OCI-LY3 (cell line): ENCODE data around the gene HDAC3.

Source experiments
- H2AFZ ChIP-seq: fragments of 200-600, 300-600 bp; shearing (Covaris generic); 2 replicates; pipeline ENCODE4 v1.6.0; 2014; ENCODE audit warnings: antibody characterized with exemption, low read depth, low read length
- H3K27ac ChIP-seq: fragments of 200-600, 300-600 bp; sonication (generic); 2 replicates; pipeline ENCODE4 v1.5.1; 2014; ENCODE audit warnings: mild to moderate bottlenecking, low read length, moderate library complexity, mixed read lengths
- H3K27me3 ChIP-seq: fragments of 200-600, 300-600 bp; sonication (generic); 2 replicates; pipeline ENCODE4 v1.6.1; 2014; ENCODE audit warnings: low read depth, low read length, mixed read lengths
- H3K36me3 ChIP-seq: fragments of 200-600, 300-600 bp; sonication (generic); replicated peaks from 2 replicates; pipeline ENCODE3; 2014; ENCODE audit warnings: low read depth, low read length, mixed read lengths
- H3K4me1 ChIP-seq: fragments of 300-600, 200-600 bp; sonication (generic); 2 replicates; pipeline ENCODE4 v1.6.1; 2014; ENCODE audit warnings: low read length, mixed read lengths
- H3K4me2 ChIP-seq: fragments of 200-600, 300-600 bp; sonication (generic); 2 replicates; pipeline ENCODE4 v1.6.1; 2014; ENCODE audit warnings: low read length, mixed read lengths
- H3K4me3 ChIP-seq: fragments of 300-600, 200-600 bp; sonication (generic); 2 replicates; pipeline ENCODE4 v1.5.1; 2014; ENCODE audit warnings: antibody characterized with exemption, mild to moderate bottlenecking, low read length, moderate library complexity
- H3K79me2 ChIP-seq: fragments of 300-600, 200-600 bp; shearing (Covaris generic); 2 replicates; pipeline ENCODE4 v1.6.1; 2014; ENCODE audit warnings: mild to moderate bottlenecking, low read length, mixed read lengths
- H3K9ac ChIP-seq: fragments of 300-600, 200-600 bp; shearing (Covaris generic); 2 replicates; pipeline ENCODE4 v1.6.0; 2014; ENCODE audit warnings: mild to moderate bottlenecking, low read length, moderate library complexity
- H3K9me3 ChIP-seq: fragments of 200-600, 300-600 bp; shearing (Covaris generic); 2 replicates; pipeline ENCODE4 v1.6.1; 2014; ENCODE audit warnings: low read length, mixed read lengths; ENCODE audit not compliant: insufficient read depth
- H4K20me1 ChIP-seq: fragments of 200-600, 300-600 bp; sonication (generic); 2 replicates; pipeline ENCODE4 v1.6.1; 2016; ENCODE audit warnings: low read length, mixed read lengths; ENCODE audit not compliant: insufficient read depth
- CTCF ChIP-seq: fragments of 200-600, 300-600 bp; sonication (generic); IDR thresholded peaks from 2 replicates; pipeline ENCODE4 v1.5.1; 2014; ENCODE audit warnings: antibody characterized with exemption, low read length, low read depth
- EZH2phosphoT487 ChIP-seq: fragments of 200-600 bp; shearing (Covaris generic); IDR thresholded peaks from 2 replicates; pipeline ENCODE4 v1.6.1; 2018; ENCODE audit warnings: antibody characterized with exemption, mixed run types, low read depth

HDAC3 gene

GRCh38 chr5:141636413-141637122 is at the start of gene HDAC3, which contains the start of gene RELL2:
TSS of gene HDAC3 (minus strand) at chr5:141636849. CDS start at chr5:141636790, 59 bp downstream.
TSS of gene RELL2 (plus strand) at chr5:141636997. CDS start at chr5:141638226, 1,229 bp downstream.
- Histone ChIP-seq H3K4me1 (peaks cover 54% of the 10 kb centered on the region), H3K9ac (peak within 1 kb of the TSS; percentile 98), H3K79me2 (peaks cover 62% of the 10 kb centered on the region), H3K9me3 (no peaks in the 10 kb centered on the region), H3K27me3 (no peaks in the 10 kb centered on the region), H3K27ac (peak within 1 kb of the TSS; percentile 98), H3K36me3 (peaks cover 17% of the 10 kb centered on the region), H2AFZ (peak within 1 kb of the TSS; percentile 39; the same call in 1 of the 2 replicates), H3K4me3 (peak within 1 kb of the TSS; percentile 95), H3K4me2 (peak within 1 kb of the TSS; percentile 95), H4K20me1 (peaks cover 23% of the 10 kb centered on the region)
- TF ChIP-seq CTCF (no peak), EZH2phosphoT487 (no peak)

- Histone ChIP-seq H3K79me2 (no peaks in the 10 kb centered on the region), H3K9me3 (no peaks in the 10 kb centered on the region), H3K27ac (no peak overlapping the region), H3K36me3 (no peaks in the 10 kb centered on the region), H4K20me1 (no peaks in the 10 kb centered on the region), H3K9ac (no peak overlapping the region), H3K4me2 (no peak overlapping the region), H2AFZ (no peak overlapping the region), H3K27me3 (peaks cover 4% of the 10 kb centered on the region), H3K4me3 (no peak overlapping the region), H3K4me1 (peaks cover 4% of the 10 kb centered on the region; the same call in 1 of the 2 replicates)
- TF ChIP-seq EZH2phosphoT487, result no peak
- TF ChIP-seq CTCF, result no peak
Measured at GRCh38 chr5:141685591-141685990, 48.9 kb upstream of the HDAC3 start.

- H3K36me3 ChIP-seq, result no peaks in the 10 kb centered on the region
- no peaks in the 10 kb centered on the region for H3K9me3 ChIP-seq
- H3K27me3 ChIP-seq, result no peaks in the 10 kb centered on the region
- peaks cover 4% of the 10 kb centered on the region; the same call in 1 of the 2 replicates for H3K4me1 ChIP-seq
- no peak overlapping the region for H2AFZ ChIP-seq
- H3K9ac ChIP-seq, result no peak overlapping the region
- no peak for TF ChIP-seq EZH2phosphoT487
- no peak for TF ChIP-seq CTCF
- no peak overlapping the region for H3K4me2 ChIP-seq
- no peaks in the 10 kb centered on the region for H4K20me1 ChIP-seq
- no peak overlapping the region for H3K4me3 ChIP-seq
- no peaks in the 10 kb centered on the region for H3K79me2 ChIP-seq
- H3K27ac ChIP-seq, result no peak overlapping the region
Measured at GRCh38 chr5:141683596-141684141, 47.0 kb upstream of the HDAC3 start.

- Histone ChIP-seq H3K9me3 (no peaks in the 10 kb centered on the region), H3K27ac (no peak within 1 kb of the TSS), H3K4me1 (peaks cover 4% of the 10 kb centered on the region; the same call in 1 of the 2 replicates), H4K20me1 (no peaks in the 10 kb centered on the region), H3K79me2 (no peaks in the 10 kb centered on the region), H3K36me3 (no peaks in the 10 kb centered on the region), H3K4me3 (no peak within 1 kb of the TSS), H3K4me2 (no peak within 1 kb of the TSS), H3K9ac (no peak within 1 kb of the TSS), H3K27me3 (no peaks in the 10 kb centered on the region), H2AFZ (no peak within 1 kb of the TSS)
- no peak for TF ChIP-seq EZH2phosphoT487
- TF ChIP-seq CTCF, result no peak
Measured at GRCh38 chr5:141681695-141682641, 45.3 kb upstream of the HDAC3 start, which contains the start of gene ARAP3. TSS of gene ARAP3 (minus strand) at chr5:141682230. CDS start at chr5:141680486, 1,744 bp downstream.
